ENCODE data around the gene NADK2. TPM values are rescaled to one million over a fixed set of nuclear protein-coding genes. Genes with fewer than 3 reads are reported as not detected.
"Not testable (repeated sequence)": the region's sequence is repeated elsewhere in the genome, so short reads cannot be mapped to it uniquely, and the experiment has no call there.

NADK2 gene
- polyA plus RNA-seq, 2 donors = 5.0 to 6.2 TPM

DNA sequence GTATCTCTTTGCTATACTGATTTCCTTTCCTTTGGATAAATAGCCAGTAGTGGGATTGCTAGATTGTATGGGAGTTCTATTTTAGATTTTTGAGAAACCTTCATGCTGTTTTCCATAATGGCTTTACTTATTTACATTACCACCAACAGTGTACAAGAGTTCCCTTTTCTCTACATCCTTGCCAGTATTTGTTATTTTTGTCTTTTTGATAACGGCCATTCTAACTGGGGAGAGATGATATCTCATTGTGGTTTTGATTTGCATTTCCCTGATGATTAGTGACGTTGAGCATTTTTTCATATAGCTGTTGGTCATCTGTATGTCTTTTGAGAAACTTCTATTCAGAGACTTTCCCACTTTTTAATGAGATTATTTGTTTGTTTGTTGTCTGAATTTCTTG lies 25.8 kb downstream of the NADK2 start:
- 79 to 80% methylated on average over 2 of the region's 2 CpGs for WGBS, 2 donors
- Histone ChIP-seq H3K4me3 (ENCODE audit: low read depth in 1 of 2, low read length in 2 of 2) (no peak overlapping the region), H3K27me3 (ENCODE audit: control insufficient read depth in 1 of 2, insufficient read depth in 2 of 2, low read length in 2 of 2) (no peaks in the 10 kb centered on the region), H3K27ac (ENCODE audit: low read depth in 2 of 2, low read length in 1 of 2) (no peak overlapping the region), H3K4me1 (ENCODE audit: control insufficient read depth in 2 of 2, insufficient read depth in 2 of 2, low read length in 1 of 2) (no peaks in the 10 kb centered on the region), H3K9me3 (ENCODE audit: control insufficient read depth in 2 of 2, insufficient read depth in 1 of 2, low read depth in 1 of 2, low read length in 1 of 2) (no peaks in the 10 kb centered on the region), H3K36me3 (ENCODE audit: control insufficient read depth in 2 of 2, insufficient read depth in 2 of 2, low read length in 1 of 2) (peaks cover 3 to 5% of the 10 kb centered on the region in 2 donors)

DNA sequence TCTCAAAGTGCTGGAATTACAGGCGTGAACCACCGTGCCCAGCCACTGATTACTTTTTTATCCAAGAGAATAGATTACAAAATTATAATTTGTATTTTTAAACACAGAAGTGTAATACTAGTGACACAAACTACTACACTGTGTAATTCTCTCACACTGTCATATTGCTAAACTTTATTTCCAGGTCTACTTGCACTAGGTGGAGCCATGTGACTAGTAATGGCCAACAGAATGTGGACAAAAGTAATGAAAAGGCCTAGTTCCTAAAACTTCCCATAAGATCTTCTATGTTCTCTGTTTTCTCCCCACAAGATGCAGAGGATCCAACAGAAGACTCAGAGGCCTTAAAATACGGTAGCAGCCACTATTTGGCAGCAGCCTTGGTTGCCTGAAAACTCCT lies 27.3 kb downstream of the NADK2 start:
- Histone ChIP-seq H3K4me1 (ENCODE audit: control insufficient read depth in 2 of 2, insufficient read depth in 2 of 2, low read length in 1 of 2) (no peaks in the 10 kb centered on the region), H3K4me3 (ENCODE audit: low read depth in 1 of 2, low read length in 2 of 2) (no peak overlapping the region), H3K36me3 (ENCODE audit: control insufficient read depth in 2 of 2, insufficient read depth in 2 of 2, low read length in 1 of 2) (no peaks in the 10 kb centered on the region), H3K27ac (ENCODE audit: low read depth in 2 of 2, low read length in 1 of 2) (no peak overlapping the region), H3K9me3 (ENCODE audit: control insufficient read depth in 2 of 2, insufficient read depth in 1 of 2, low read depth in 1 of 2, low read length in 1 of 2) (no peaks in the 10 kb centered on the region), H3K27me3 (ENCODE audit: control insufficient read depth in 1 of 2, insufficient read depth in 2 of 2, low read length in 2 of 2) (no peaks in the 10 kb centered on the region)
- WGBS, 2 donors = 83 to 90% methylated on average over 3 of the region's 3 CpGs

GRCh38 chr5:36209664-36210063 lies 32.1 kb downstream of the NADK2 start:
- WGBS, 2 donors = 79 to 89% methylated on average over 3 of the region's 3 CpGs
- no peaks in the 10 kb centered on the region for H3K27me3 ChIP-seq (ENCODE audit: control insufficient read depth in 1 of 2, insufficient read depth in 2 of 2, low read length in 2 of 2)
- H3K9me3 ChIP-seq (ENCODE audit: control insufficient read depth in 2 of 2, insufficient read depth in 1 of 2, low read depth in 1 of 2, low read length in 1 of 2) = no peaks in the 10 kb centered on the region
- no peaks in the 10 kb centered on the region for H3K4me1 ChIP-seq (ENCODE audit: control insufficient read depth in 2 of 2, insufficient read depth in 2 of 2, low read length in 1 of 2)
- no peak overlapping the region for H3K4me3 ChIP-seq (ENCODE audit: low read depth in 1 of 2, low read length in 2 of 2)
- no peak overlapping the region for H3K27ac ChIP-seq (ENCODE audit: low read depth in 2 of 2, low read length in 1 of 2)
- H3K36me3 ChIP-seq (ENCODE audit: control insufficient read depth in 2 of 2, insufficient read depth in 2 of 2, low read length in 1 of 2) = peaks cover 0 to 2% of the 10 kb centered on the region in 2 donors

DNA sequence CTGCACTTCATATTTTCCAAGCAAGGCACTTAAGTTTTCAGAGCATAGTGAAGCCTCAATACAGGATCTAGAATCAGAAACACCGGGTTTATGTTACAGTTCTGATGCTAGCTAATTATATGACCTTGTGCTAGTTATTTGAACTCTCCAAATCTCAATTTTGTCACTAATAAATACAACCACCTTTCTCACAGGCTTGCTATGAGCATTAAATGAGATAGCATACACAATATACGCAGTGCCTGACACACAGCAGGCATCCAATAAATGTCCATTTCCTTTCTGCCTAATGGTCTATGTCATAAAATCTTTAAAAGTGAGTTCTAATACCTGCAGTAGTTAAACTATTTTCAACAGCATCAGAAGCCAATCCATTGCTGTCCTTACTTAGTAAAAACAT lies 32.9 kb downstream of the NADK2 start:
- Histone ChIP-seq H3K27me3 (ENCODE audit: control insufficient read depth in 1 of 2, insufficient read depth in 2 of 2, low read length in 2 of 2) (no peaks in the 10 kb centered on the region), H3K27ac (ENCODE audit: low read depth in 2 of 2, low read length in 1 of 2) (no peak overlapping the region), H3K4me1 (ENCODE audit: control insufficient read depth in 2 of 2, insufficient read depth in 2 of 2, low read length in 1 of 2) (no peaks in the 10 kb centered on the region), H3K4me3 (ENCODE audit: low read depth in 1 of 2, low read length in 2 of 2) (no peak overlapping the region), H3K9me3 (ENCODE audit: control insufficient read depth in 2 of 2, insufficient read depth in 1 of 2, low read depth in 1 of 2, low read length in 1 of 2) (no peaks in the 10 kb centered on the region), H3K36me3 (ENCODE audit: control insufficient read depth in 2 of 2, insufficient read depth in 2 of 2, low read length in 1 of 2) (peaks cover 0 to 2% of the 10 kb centered on the region in 2 donors)
- 96 to 98% methylated on average over 2 of the region's 2 CpGs for WGBS, 2 donors

GRCh38 chr5:36206913-36207312 lies 34.8 kb downstream of the NADK2 start:
- Histone ChIP-seq H3K27me3 (ENCODE audit: control insufficient read depth in 1 of 2, insufficient read depth in 2 of 2, low read length in 2 of 2) (no peaks in the 10 kb centered on the region), H3K9me3 (ENCODE audit: control insufficient read depth in 2 of 2, insufficient read depth in 1 of 2, low read depth in 1 of 2, low read length in 1 of 2) (no peaks in the 10 kb centered on the region), H3K27ac (ENCODE audit: low read depth in 2 of 2, low read length in 1 of 2) (no peak overlapping the region), H3K36me3 (ENCODE audit: control insufficient read depth in 2 of 2, insufficient read depth in 2 of 2, low read length in 1 of 2) (peaks cover 2% of the 10 kb centered on the region in 2 donors), H3K4me1 (ENCODE audit: control insufficient read depth in 2 of 2, insufficient read depth in 2 of 2, low read length in 1 of 2) (no peaks in the 10 kb centered on the region), H3K4me3 (ENCODE audit: low read depth in 1 of 2, low read length in 2 of 2) (no peak overlapping the region)

DNA sequence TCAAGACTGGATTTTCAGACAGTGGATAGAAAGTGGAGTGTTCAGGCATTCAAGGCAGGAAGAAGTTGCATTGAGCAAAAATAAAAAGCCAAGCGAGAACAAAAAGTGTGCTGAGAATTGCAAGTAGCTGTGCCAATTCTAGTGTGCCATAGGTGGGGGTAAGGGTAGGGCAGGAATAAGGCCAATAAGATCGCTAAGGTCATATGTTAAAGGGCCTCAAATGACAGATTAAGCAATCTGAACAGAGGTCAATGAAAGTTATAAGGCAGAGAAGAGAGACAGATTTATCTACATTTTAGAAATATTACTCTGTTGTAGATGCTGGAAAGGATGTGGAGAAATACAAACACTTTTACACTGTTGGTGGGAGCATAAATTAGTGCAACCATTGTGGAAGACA lies 36.4 kb downstream of the NADK2 start:
- Histone ChIP-seq H3K4me3 (ENCODE audit: low read depth in 1 of 2, low read length in 2 of 2) (no peak overlapping the region), H3K36me3 (ENCODE audit: control insufficient read depth in 2 of 2, insufficient read depth in 2 of 2, low read length in 1 of 2) (peaks cover 2 to 4% of the 10 kb centered on the region in 2 donors), H3K4me1 (ENCODE audit: control insufficient read depth in 2 of 2, insufficient read depth in 2 of 2, low read length in 1 of 2) (no peaks in the 10 kb centered on the region), H3K27ac (ENCODE audit: low read depth in 2 of 2, low read length in 1 of 2) (no peak overlapping the region), H3K27me3 (ENCODE audit: control insufficient read depth in 1 of 2, insufficient read depth in 2 of 2, low read length in 2 of 2) (no peaks in the 10 kb centered on the region), H3K9me3 (ENCODE audit: control insufficient read depth in 2 of 2, insufficient read depth in 1 of 2, low read depth in 1 of 2, low read length in 1 of 2) (no peaks in the 10 kb centered on the region)
- 87 to 97% methylated on average over 2 of the region's 2 CpGs for WGBS, 2 donors

- H3K36me3 ChIP-seq (ENCODE audit: control insufficient read depth in 2 of 2, insufficient read depth in 2 of 2, low read length in 1 of 2) = peaks cover 4 to 5% of the 10 kb centered on the region in 2 donors
- 61 to 64% methylated on average over 3 of the region's 3 CpGs for WGBS, 2 donors
- no peaks in the 10 kb centered on the region for H3K4me1 ChIP-seq (ENCODE audit: control insufficient read depth in 2 of 2, insufficient read depth in 2 of 2, low read length in 1 of 2)
- H3K27me3 ChIP-seq (ENCODE audit: control insufficient read depth in 1 of 2, insufficient read depth in 2 of 2, low read length in 2 of 2) = no peaks in the 10 kb centered on the region
- no peak overlapping the region for H3K4me3 ChIP-seq (ENCODE audit: low read depth in 1 of 2, low read length in 2 of 2)
- H3K27ac ChIP-seq (ENCODE audit: low read depth in 2 of 2, low read length in 1 of 2) = no peak overlapping the region
- no peaks in the 10 kb centered on the region for H3K9me3 ChIP-seq (ENCODE audit: control insufficient read depth in 2 of 2, insufficient read depth in 1 of 2, low read depth in 1 of 2, low read length in 1 of 2)
These were observed 39.2 kb downstream of the NADK2 start for GRCh38 chr5:36202521-36202961.

DNA sequence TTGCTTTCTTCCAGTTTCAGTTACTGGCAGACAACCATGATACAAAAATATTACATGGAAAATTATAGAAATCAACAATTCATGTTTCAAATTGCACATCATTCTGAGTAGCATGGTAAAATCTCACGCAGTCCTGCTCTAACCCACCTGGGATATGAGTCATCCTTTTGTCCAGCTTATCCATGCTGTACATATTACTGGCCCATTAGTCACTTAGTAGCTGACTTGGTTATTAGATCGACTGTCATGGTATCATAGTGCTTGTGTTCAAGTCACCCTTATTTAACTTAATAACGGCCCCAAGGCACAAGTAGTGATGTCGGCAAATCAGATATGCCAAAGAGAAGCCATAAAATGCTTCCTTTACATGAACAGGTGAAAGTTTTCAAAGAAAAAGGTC lies 41.2 kb downstream of the NADK2 start:
- Histone ChIP-seq H3K4me1 (ENCODE audit: control insufficient read depth in 2 of 2, insufficient read depth in 2 of 2, low read length in 1 of 2) (no peaks in the 10 kb centered on the region), H3K9me3 (ENCODE audit: control insufficient read depth in 2 of 2, insufficient read depth in 1 of 2, low read depth in 1 of 2, low read length in 1 of 2) (no peaks in the 10 kb centered on the region), H3K27me3 (ENCODE audit: control insufficient read depth in 1 of 2, insufficient read depth in 2 of 2, low read length in 2 of 2) (no peaks in the 10 kb centered on the region), H3K4me3 (ENCODE audit: low read depth in 1 of 2, low read length in 2 of 2) (no peak overlapping the region), H3K27ac (ENCODE audit: low read depth in 2 of 2, low read length in 1 of 2) (no peak overlapping the region), H3K36me3 (ENCODE audit: control insufficient read depth in 2 of 2, insufficient read depth in 2 of 2, low read length in 1 of 2) (peaks cover 4 to 5% of the 10 kb centered on the region in 2 donors)
- WGBS, 2 donors = 83 to 90% methylated on average over 4 of the region's 4 CpGs

GRCh38 chr5:36199620-36200019 lies 42.1 kb downstream of the NADK2 start:
- WGBS, 2 donors = 85% methylated on average over 2 of the region's 2 CpGs
- H3K4me3 ChIP-seq (ENCODE audit: low read depth in 1 of 2, low read length in 2 of 2) = no peak overlapping the region
- peaks cover 2 to 5% of the 10 kb centered on the region in 2 donors for H3K36me3 ChIP-seq (ENCODE audit: control insufficient read depth in 2 of 2, insufficient read depth in 2 of 2, low read length in 1 of 2)

GRCh38 chr5:36198783-36199182 lies 42.9 kb downstream of the NADK2 start:
- not testable (repeated sequence) for H3K27ac ChIP-seq (ENCODE audit: low read depth in 2 of 2, low read length in 1 of 2); H3K27me3 ChIP-seq (ENCODE audit: control insufficient read depth in 1 of 2, insufficient read depth in 2 of 2, low read length in 2 of 2); H3K36me3 ChIP-seq (ENCODE audit: control insufficient read depth in 2 of 2, insufficient read depth in 2 of 2, low read length in 1 of 2); H3K4me3 ChIP-seq (ENCODE audit: low read depth in 1 of 2, low read length in 2 of 2); H3K9me3 ChIP-seq (ENCODE audit: control insufficient read depth in 2 of 2, insufficient read depth in 1 of 2, low read depth in 1 of 2, low read length in 1 of 2); H3K4me1 ChIP-seq (ENCODE audit: control insufficient read depth in 2 of 2, insufficient read depth in 2 of 2, low read length in 1 of 2)
- 69 to 86% methylated on average over 2 to 3 of the region's 3 CpGs for WGBS, 2 donors

More at GRCh38 chr5:36199620-36200019, 42.1 kb downstream of the NADK2 start:
- Histone ChIP-seq H3K27ac (ENCODE audit: low read depth in 2 of 2, low read length in 1 of 2) (no peak overlapping the region), H3K27me3 (ENCODE audit: control insufficient read depth in 1 of 2, insufficient read depth in 2 of 2, low read length in 2 of 2) (no peaks in the 10 kb centered on the region), H3K9me3 (ENCODE audit: control insufficient read depth in 2 of 2, insufficient read depth in 1 of 2, low read depth in 1 of 2, low read length in 1 of 2) (no peaks in the 10 kb centered on the region), H3K4me1 (ENCODE audit: control insufficient read depth in 2 of 2, insufficient read depth in 2 of 2, low read length in 1 of 2) (no peaks in the 10 kb centered on the region)
